NCI-H187 treated with DMSO at 0.1 percent for 48 hours (cell line): ENCODE measurements around the gene ZSCAN2.
"Not testable (repeated sequence)": the region's sequence is repeated elsewhere in the genome, so short reads cannot be mapped to it uniquely, and the experiment has no call there.

Source experiments
- DNase-seq: peaks from one replicate; lab custom pipeline; 2025; lab: John Stamatoyannopoulos, UW

ZSCAN2 gene

DNA sequence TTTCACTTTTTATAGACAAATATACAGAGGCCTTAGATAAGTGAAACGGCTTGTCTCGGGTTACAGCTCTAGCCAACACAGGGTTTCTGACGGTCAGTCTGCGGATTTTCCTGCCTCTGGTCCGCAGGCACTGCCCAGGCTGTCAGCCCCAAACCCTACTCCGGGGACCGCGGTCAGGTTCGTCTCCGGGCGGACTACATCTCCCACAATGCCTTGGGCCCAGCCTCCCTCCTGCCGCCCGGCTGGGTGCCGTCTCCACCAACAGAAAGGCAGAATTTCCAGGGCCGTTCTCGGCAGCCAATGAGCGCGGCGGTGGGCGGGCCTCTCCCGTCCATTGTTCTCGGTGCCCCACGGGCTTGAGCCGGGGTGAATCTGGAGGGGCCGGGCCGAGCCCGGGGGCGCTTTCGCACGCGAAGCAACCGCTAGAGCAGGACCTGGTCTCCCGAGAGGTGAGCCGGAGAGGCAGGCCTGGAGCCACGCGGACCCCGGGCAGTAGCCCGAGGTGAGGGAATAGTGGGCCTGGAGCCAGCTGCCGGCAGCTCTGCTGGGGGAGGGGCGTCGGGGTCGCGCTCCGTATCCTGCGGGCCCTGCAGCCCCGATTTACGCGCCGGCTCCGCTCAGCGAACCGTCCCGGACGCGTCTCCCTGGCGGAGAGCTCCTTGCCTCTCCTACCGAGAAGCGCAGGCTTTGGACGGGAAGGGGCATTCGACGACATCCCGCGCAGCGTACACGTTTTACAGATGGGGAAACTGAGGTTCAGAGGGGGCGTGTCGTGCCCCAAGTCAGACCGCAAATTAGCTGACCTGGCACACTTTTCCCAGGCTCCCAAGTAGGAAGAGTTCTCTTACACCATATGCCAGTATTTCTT is at the start of gene ZSCAN2:
Gene ZSCAN2 (plus strand): TSS at position 323 of the 868 bp plus-strand sequence. CDS start 2,919 bp downstream, outside the sequence.
- peak; percentile 71 for DNase-seq

DNA sequence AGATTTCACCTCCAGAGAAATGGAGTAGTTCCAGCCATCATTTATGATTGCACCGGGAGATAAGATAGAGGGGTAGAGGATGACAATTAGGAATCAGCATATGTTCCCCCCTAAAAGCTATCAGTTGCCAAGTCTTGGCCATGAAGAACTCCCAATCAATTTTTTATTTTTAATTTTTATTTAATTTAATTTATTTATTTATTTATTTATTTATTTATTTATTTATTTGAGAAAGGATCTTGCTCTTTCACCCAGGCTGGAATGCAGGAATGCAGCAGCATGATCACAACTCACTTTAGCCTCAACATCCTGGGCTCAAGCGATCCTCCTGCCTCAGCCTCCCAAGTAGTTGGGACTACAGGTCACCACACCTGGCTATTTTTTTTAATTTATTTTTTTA is 49.2 kb upstream of the ZSCAN2 start:
- DNase-seq: not testable (repeated sequence)

DNA sequence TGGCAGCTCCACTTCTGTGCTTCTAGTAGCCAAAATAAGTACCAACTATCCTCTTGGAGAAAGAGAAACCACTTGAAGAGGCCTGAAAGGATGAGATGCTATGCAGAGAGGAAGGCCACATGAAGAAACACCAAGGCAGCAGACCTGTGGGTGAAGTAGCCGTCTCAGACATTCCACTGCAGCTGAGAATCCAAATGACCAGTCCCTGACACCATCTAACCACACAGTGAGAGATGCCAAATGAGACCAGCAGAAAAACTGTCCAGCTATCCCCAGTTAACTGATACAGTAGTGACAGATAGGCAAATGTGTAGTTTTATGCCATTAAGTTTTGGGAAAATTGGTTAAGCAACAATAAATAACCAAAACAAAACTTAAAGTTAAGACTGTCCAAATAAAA is 47.9 kb upstream of the ZSCAN2 start:
- no peak for DNase-seq

DNA sequence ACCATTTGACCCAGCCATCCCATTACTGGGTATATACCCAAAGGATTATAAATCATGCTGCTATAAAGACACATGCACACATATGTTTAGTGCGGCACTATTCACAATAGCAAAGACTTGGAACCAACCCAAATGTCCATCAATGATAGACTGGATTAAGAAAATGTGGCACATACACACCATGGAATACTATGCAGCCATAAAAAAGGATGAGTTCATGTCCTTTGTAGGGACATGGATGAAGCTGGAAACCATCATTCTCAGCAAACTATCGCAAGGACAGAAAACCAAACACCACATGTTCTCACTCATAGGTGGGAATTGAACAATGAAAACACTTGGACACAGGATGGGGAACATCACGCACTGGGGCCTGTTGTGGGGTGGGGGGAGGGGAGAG is 44.1 kb upstream of the ZSCAN2 start:
- DNase-seq: not testable (repeated sequence)

- DNase-seq: not testable (repeated sequence)
These were observed 32.8 kb upstream of the ZSCAN2 start for GRCh38 chr15:84568021-84568420.

GRCh38 chr15:84570164-84570735 is 30.6 kb upstream of the ZSCAN2 start:
- no peak for DNase-seq

- no peak for DNase-seq
These were observed 28.6 kb upstream of the ZSCAN2 start for GRCh38 chr15:84572231-84572630.

DNA sequence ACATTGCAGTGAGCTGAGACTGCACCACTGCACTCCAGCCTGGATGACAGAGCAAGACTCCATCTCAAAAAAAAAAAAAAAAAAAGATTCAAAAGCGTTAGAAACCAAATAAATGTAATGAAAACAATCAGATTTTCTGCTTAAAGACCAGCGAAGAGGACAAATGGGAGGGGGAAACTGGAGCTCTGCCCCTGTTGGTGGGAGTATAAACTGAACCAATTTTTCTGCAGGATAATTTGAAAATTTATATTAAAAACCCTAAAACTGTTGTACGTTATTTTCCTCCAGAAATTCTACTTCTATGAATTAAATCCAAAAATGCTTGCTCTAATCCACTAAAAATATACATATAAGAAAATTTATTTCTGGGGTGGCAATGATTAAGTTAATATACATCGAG is 25.3 kb upstream of the ZSCAN2 start:
- DNase-seq: no peak

DNA sequence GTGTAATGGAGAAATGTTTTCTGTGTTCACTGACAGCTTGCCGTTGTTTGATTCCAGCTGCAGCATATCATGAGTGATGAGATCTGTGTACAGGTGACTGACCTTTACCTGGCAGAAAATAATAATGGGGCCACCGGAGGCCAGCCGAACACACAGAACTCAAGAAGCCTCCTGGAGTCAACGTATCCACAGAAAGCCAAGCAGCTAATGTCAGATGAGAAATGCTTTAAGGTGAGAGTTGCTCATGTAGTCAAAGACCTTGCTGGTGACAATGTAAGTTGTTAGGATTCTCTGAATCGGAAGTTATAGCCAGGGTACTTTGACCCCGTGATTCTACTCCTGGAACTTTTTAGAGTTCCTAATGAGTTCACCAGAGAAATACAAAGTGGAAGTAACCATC is 22.9 kb upstream of the ZSCAN2 start:
- DNase-seq: not testable (repeated sequence)

DNA sequence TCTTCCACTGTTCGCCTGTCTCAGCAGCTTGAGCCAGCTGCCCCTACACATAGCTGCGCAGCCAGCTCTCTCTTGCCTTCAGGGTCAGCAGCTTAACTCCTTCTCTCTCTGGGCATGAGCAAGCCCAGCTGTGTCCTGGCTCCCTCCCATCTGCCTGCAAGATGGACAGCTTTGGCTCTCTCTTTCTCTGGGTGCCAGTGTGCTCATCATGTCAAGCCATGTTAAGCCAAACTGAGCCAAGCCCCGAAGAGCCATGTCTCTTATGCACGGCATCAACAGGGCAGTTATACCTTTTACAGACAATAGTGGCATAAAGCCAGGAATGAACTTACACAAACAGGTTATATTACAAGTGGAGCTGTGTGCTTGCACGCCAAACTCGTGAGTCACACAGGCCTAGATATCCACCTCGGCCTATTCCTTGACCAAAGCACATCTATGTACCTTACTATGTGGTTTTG is 21.5 kb upstream of the ZSCAN2 start:
- not testable (repeated sequence) for DNase-seq

- not testable (repeated sequence) for DNase-seq
These were observed 19.0 kb upstream of the ZSCAN2 start for GRCh38 chr15:84581676-84582428.

GRCh38 chr15:84582583-84583157 is 18.1 kb upstream of the ZSCAN2 start:
- no peak for DNase-seq

GRCh38 chr15:84583921-84584320 is 16.9 kb upstream of the ZSCAN2 start:
- not testable (repeated sequence) for DNase-seq

GRCh38 chr15:84586696-84587095 is 14.1 kb upstream of the ZSCAN2 start:
- DNase-seq: no peak

DNA sequence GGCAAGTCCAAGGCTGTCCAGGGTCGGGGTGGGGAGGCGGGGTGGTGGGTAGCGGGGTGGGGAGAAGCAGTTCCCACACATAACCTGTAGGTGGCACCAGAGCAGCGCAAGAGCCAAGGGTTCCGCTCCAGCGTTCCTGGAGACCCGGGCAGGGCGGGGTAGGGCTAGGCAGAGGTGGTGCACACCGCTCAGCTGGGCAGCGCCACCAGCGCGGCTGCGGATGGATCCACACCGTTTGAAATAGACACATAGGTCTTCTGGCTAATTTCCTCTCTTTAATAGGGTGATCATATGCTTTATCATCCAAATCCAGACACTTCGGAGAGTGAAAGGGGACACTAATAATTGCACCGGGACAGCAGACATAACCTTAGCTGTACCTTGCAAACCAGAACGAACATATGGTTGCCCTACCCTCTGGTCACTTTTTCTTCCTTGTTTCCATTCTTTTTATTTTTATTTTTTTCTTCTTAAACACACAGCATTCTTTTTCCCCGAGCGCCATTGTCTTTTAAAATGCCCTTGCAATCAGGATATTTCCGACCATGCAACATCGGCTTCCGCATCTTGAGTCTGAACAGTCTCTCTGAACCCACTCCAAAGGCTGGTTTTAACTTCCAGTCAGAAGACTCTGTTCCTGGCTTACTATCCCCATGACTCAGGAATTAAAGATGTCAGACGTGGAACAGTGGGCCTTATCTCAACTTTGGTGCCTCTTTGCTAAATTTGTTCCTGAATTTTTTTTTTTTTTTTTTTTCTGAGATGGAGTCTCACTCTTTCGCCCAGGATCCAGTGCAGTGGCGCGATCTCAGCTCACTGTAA is 12.5 kb upstream of the ZSCAN2 start:
- no peak for DNase-seq

GRCh38 chr15:84590406-84590805 is 10.4 kb upstream of the ZSCAN2 start:
- DNase-seq: no peak

DNA sequence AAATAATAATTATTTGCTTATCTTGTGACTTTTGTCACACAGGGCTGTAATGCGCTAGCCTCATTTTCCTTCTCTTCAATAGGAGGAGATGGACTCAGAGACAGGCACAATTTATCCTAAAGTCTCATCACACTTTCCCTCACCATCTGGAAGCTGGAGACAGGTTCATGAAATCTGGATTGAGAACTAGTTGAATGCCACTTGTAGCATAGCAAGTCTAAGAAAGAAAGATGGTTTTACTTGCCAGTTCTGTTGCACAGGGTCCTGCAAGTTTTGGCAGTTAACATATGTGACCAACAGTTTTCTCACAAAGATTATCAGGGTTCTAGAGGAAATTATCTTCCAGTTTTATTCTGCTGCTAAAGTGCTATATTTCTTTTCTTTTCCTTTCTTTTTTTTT is 9.0 kb upstream of the ZSCAN2 start:
- DNase-seq: no peak

DNA sequence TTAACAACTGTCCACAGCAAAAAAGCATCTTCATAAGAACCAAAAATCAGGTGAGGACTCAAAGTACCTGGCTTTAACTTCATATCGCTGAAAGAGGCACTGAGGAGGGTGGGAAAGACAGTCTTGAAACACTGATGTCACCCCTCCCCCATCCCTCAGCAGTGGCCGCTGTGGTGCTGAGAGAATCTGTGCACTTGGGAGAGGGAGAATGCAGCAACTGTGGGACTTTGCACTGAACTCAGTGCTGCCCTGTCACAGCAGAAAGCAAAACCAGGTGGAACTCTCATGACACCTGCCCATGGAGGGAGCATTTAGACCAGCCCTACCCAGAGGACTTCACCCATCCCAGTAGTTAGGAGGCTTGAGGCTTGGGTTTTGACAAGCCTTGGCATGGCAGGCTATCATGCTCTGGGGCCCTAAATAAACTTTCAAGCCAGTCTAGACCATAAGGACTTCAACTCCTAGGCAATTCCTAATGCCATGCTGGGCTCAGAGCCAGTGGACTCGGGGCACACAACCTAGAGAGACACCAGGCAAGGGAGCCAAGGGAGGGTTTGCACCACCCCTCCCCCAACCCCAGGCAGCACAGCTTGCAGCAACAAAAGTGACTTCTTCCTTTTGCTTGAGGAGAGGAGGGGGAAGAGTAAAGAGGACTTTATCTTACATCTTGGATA is 6.1 kb upstream of the ZSCAN2 start:
- no peak for DNase-seq

GRCh38 chr15:84595660-84596059 is 5.1 kb upstream of the ZSCAN2 start:
- DNase-seq: no peak

- DNase-seq: no peak
These were observed 3.5 kb upstream of the ZSCAN2 start for GRCh38 chr15:84597296-84597695.

GRCh38 chr15:84598250-84598649 is 2.6 kb upstream of the ZSCAN2 start:
- no peak for DNase-seq
